PC-3 (cell line): ENCODE results near the gene SLC6A9.

ENCODE experiments used
- EZH2 ChIP-seq: fragments of 300-600 bp; sonication (generic); IDR thresholded peaks from one replicate; pipeline ENCODE4 v1.6.1; 2017; ENCODE audit warnings: antibody characterized with exemption, mild to moderate bottlenecking, low read length; ENCODE audit not compliant: unreplicated experiment
- TF ChIP-seq, protein P1 (sequence below): fragments of 300-600 bp; sonication (generic); conservative IDR thresholded peaks from 2 replicates; pipeline ENCODE4 v1.5.1; 2017; ENCODE audit warnings: antibody characterized with exemption, low read depth, mild to moderate bottlenecking, low read length

GRCh38 chr1:43982808-43983207 is 48.5 kb downstream of the SLC6A9 start:
- TF ChIP-seq EZH2, result no peak
- TF ChIP-seq, protein P1, sequence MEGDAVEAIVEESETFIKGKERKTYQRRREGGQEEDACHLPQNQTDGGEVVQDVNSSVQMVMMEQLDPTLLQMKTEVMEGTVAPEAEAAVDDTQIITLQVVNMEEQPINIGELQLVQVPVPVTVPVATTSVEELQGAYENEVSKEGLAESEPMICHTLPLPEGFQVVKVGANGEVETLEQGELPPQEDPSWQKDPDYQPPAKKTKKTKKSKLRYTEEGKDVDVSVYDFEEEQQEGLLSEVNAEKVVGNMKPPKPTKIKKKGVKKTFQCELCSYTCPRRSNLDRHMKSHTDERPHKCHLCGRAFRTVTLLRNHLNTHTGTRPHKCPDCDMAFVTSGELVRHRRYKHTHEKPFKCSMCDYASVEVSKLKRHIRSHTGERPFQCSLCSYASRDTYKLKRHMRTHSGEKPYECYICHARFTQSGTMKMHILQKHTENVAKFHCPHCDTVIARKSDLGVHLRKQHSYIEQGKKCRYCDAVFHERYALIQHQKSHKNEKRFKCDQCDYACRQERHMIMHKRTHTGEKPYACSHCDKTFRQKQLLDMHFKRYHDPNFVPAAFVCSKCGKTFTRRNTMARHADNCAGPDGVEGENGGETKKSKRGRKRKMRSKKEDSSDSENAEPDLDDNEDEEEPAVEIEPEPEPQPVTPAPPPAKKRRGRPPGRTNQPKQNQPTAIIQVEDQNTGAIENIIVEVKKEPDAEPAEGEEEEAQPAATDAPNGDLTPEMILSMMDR, result no peak
